HepG2 (cell line): ENCODE data around the gene ANXA10. TPM values are rescaled to one million over a fixed set of nuclear protein-coding genes. Genes with fewer than 3 reads are reported as not detected.

ENCODE experiments used
- polyA plus RNA-seq, 8 experiments: library from polyadenylated mRNA; depleted of rRNA in 3 of 8; stranded (reverse) in 7 of 8; unstranded in 1 of 8; fragments of >200 nt; fragmentation: Illumina TruSeq in 4 of 8; extraction: Trizol in 4 of 8; gene quantifications; 2 replicates each; pipeline versions ENCODE4 v1.2.1 to v1.2.3, GENCODE V29; 2011 to 2016; ENCODE audit warnings: low read depth in 4 of 8, missing spikeins in 1 of 8, mixed read lengths in 1 of 8; ENCODE audit not compliant: insufficient read depth in 1 of 8
- total RNA-seq, 5 experiments: library from RNA; depleted of rRNA; stranded (reverse); fragments of >200 nt; fragmentation: Illumina TruSeq; extraction: Trizol; gene quantifications; 2 replicates each; pipeline ENCODE4 v1.2.3, GENCODE V29; 2016; ENCODE audit warnings: low read depth in 1 of 5

The ANXA10 gene
- total and polyA plus RNA-seq, 2 of the 13 experiments (the other 11 are each of a cell fraction or from before 2014, with no cell fraction given), result 0.08 TPM; not detected in 1

Other genes starting within 250 kb of the ANXA10 start
- gene DDX60, start 226.2 kb downstream of the ANXA10 start, total RNA-seq (2016; rRNA removed; fragmentation: Illumina TruSeq; extraction: Trizol), result 0.18 and 0.35 TPM in 2 replicates
- gene DDX60, start 226.2 kb downstream of the ANXA10 start, polyA plus RNA-seq (2011; rRNA removed), result not detected in 2 replicates